ENCODE measurements around the gene HP. TPM values are rescaled to one million over a fixed set of nuclear protein-coding genes. Genes with fewer than 3 reads are reported as not detected.

HP gene
- total and polyA plus RNA-seq, 2 of the 8 experiments (the other 6 are each of a cell fraction or from before 2014, with no cell fraction given) = not detected

DNA sequence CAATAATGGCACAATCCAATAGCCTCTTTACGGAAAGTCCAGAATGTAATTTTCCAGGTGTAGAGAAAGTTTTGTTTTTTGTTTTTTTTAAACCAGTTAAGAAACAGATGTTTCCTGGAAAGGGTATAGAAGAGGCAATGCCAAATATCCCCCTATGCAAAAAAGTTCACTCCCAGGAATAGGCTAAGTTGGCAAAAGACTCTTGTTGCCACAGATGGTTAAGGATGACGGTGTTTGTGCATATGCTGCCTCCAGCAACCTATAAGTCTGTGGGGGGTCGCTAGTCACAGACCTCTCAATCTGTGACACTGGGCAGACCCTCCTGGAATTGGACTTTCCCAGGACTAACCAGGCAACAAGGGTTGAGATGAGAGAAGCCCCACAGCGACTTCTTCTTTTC is 20.9 kb upstream of the HP start:
- Histone ChIP-seq H3K9me3 (ENCODE audit: insufficient read depth in 2 of 2, low read depth in 1 of 2, low read length in 1 of 2) (no peaks in the 10 kb centered on the region), H2AK5ac (ENCODE audit: low read depth, low read length) (no peak overlapping the region), H2BK120ac (replicated peaks; ENCODE audit: low read depth, low read length) (no peak overlapping the region), H3K27ac (ENCODE audit: low read depth, low read length) (no peak overlapping the region), H3K4me1 (replicated peaks in 1 of 4; ENCODE audit: control insufficient read depth in 3 of 4, insufficient read depth in 4 of 4, low read length in 3 of 4) (peaks cover 0 to 4% (median 0%) of the 10 kb centered on the region in 4 experiments; a peak in 2 of 7 replicates), H3K9ac (replicated peaks in 1 of 4; ENCODE audit: extremely low read depth in 1 of 4, low read depth in 3 of 4, low read length in 3 of 4) (no peak overlapping the region), H4K91ac (replicated peaks; ENCODE audit: insufficient read length, low read length) (no peak overlapping the region), H3K79me1 (ENCODE audit: low read depth, low read length) (no peaks in the 10 kb centered on the region), H3K14ac (ENCODE audit: insufficient read length) (no peak overlapping the region), H2BK15ac (ENCODE audit: low read length) (no peak overlapping the region), H3K4ac (replicated peaks; ENCODE audit: insufficient read length, low read depth, low read length) (no peak overlapping the region), H3K56ac (replicated peaks; ENCODE audit: insufficient read length, low read depth, low read length) (no peak overlapping the region), H2BK12ac (ENCODE audit: low read depth, low read length) (no peak overlapping the region), H3K23me2 (ENCODE audit: low read depth, low read length) (no peaks in the 10 kb centered on the region), H3K27me3 (replicated peaks in 1 of 4; ENCODE audit: control insufficient read depth in 3 of 4, extremely low read depth in 1 of 4, insufficient read depth in 3 of 4, low read length in 3 of 4) (no peaks in the 10 kb centered on the region), H3K4me3 (ENCODE audit: extremely low read depth in 1 of 4, insufficient read depth in 2 of 4, low read depth in 3 of 4, low read length in 4 of 4) (no peak overlapping the region), H4K20me1 (replicated peaks in 1 of 2; ENCODE audit: control insufficient read depth in 1 of 2, insufficient read depth in 2 of 2, low read length in 2 of 2) (no peaks in the 10 kb centered on the region), H3K36me3 (ENCODE audit: control insufficient read depth in 2 of 4, insufficient read depth in 4 of 4, low read length in 3 of 4) (no peaks in the 10 kb centered on the region; a peak in 1 of 8 replicates), H2AFZ (ENCODE audit: low read length) (no peak overlapping the region), H3K23ac (ENCODE audit: insufficient read length) (no peak overlapping the region), H4K8ac (ENCODE audit: extremely low read depth, insufficient read depth, low read length) (no peak overlapping the region), H3K4me2 (ENCODE audit: insufficient read depth in 1 of 2, low read depth in 2 of 2, low read length in 2 of 2) (no peak overlapping the region), H4K5ac (ENCODE audit: insufficient read length, low read depth, low read length) (no peak overlapping the region), H2BK20ac (ENCODE audit: low read length) (no peak overlapping the region), H3K79me2 (ENCODE audit: control insufficient read depth in 1 of 2, insufficient read depth in 2 of 2, low read length in 2 of 2) (no peaks in the 10 kb centered on the region), H2BK5ac (ENCODE audit: low read depth, low read length) (no peak overlapping the region), H3K18ac (ENCODE audit: extremely low read depth, low read length) (no peak overlapping the region)
- FAIRE-seq (no peak), DNase-seq (ENCODE audit: low read depth in 1 of 2, low spot score in 2 of 2) (no peak)
- 87% methylated on average over 4 of the region's 4 CpGs; no CpG with 5 or more reads in 1 of the 2 experiments for WGBS, 2 experiments (ENCODE audit: extremely low coverage in 1 of 2, insufficient coverage in 1 of 2, insufficient read length in 1 of 2, insufficient replicate concordance in 2 of 2, low coverage in 1 of 2, low lambda C conversion rate in 2 of 2, missing lambda C conversion rate in 1 of 2)
- TF ChIP-seq ATF3 (IDR thresholded peaks at IDR 0.05; ENCODE audit: insufficient read depth, low read depth, low read length) (no peak), TCF12 (IDR thresholded peaks at IDR 0.05; ENCODE audit: low read depth, low read length) (no peak)
- TF ChIP-seq, protein P1, sequence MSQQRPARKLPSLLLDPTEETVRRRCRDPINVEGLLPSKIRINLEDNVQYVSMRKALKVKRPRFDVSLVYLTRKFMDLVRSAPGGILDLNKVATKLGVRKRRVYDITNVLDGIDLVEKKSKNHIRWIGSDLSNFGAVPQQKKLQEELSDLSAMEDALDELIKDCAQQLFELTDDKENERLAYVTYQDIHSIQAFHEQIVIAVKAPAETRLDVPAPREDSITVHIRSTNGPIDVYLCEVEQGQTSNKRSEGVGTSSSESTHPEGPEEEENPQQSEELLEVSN (IDR thresholded peaks at IDR 0.05) = no peak
- ChIA-PET CTCF (ENCODE audit: partially characterized antibody) (interaction anchor here (1.4 kb wide), 1 partner anchor 11 kb away, joined by 3 read pairs; no protein-coding TSS in a partner anchor), POLR2A (ENCODE audit: partially characterized antibody) (no interaction called here)

All from H1 (cell line).